GM15510 (cell line): ENCODE measurements around the gene ATG7.

Experiments
- POLR2A ChIP-seq: IDR thresholded peaks from 3 replicates; pipeline ENCODE4 v1.6.1; 2011; ENCODE audit warnings: borderline replicate concordance; ENCODE audit not compliant: insufficient read length; ENCODE audit errors: extremely low read depth

The ATG7 gene

GRCh38 chr3:11555881-11556633 lies 283.9 kb downstream of the ATG7 start:
- no peak for TF ChIP-seq POLR2A

- no peak for TF ChIP-seq POLR2A
Measured at GRCh38 chr3:11556851-11557644, 284.9 kb downstream of the ATG7 start.

GRCh38 chr3:11558002-11558401 lies 285.8 kb downstream of the ATG7 start:
- no peak for TF ChIP-seq POLR2A

DNA sequence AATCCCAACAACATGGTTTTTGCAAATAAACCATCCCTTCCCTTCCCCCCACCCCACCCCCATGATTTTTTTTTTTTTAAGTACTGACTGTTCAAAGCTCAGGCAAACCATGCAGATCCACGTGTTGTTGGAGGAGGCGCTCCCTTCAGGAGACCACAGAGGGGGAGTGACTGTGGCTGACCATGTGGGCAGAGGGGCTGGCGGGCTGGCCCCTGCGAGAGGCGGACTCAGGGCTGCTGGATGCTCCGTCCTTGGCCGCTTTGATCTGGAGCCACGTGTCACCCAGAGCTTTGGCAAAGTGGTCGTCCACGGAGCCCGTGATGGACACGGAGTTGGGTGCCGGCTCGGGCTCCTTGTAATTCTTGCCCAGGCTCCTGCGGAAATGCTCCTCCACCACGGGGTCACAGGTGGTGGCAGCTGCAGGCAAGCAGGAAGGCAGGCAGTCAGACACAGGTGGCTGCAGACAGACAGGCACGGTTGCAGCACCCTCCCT lies 286.3 kb downstream of the ATG7 start:
- TF ChIP-seq POLR2A: no peak

GRCh38 chr3:11558918-11559815 lies 287.0 kb downstream of the ATG7 start:
- no peak for TF ChIP-seq POLR2A

- no peak for TF ChIP-seq POLR2A
Measured at GRCh38 chr3:11559816-11560633, 287.8 kb downstream of the ATG7 start.

DNA sequence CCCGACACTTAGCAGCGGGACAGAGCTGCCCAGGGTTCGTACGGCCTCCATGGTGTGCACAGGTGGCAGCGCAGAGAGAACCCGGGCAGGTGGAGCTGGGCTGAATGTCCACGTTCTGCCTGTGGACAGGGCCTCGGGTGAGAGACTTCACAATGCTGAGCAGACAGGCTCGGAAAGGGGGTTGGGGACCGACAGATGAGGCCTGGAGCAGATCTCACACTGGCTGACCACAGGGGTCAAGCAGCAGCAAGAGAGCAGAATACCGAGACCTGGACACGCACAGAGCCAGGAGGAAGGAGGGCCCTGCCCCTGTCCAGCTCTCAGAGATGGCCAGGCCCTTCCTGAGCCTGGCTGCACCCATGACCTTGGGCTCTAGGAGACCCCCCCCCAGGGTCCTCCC lies 288.5 kb downstream of the ATG7 start:
- no peak for TF ChIP-seq POLR2A

DNA sequence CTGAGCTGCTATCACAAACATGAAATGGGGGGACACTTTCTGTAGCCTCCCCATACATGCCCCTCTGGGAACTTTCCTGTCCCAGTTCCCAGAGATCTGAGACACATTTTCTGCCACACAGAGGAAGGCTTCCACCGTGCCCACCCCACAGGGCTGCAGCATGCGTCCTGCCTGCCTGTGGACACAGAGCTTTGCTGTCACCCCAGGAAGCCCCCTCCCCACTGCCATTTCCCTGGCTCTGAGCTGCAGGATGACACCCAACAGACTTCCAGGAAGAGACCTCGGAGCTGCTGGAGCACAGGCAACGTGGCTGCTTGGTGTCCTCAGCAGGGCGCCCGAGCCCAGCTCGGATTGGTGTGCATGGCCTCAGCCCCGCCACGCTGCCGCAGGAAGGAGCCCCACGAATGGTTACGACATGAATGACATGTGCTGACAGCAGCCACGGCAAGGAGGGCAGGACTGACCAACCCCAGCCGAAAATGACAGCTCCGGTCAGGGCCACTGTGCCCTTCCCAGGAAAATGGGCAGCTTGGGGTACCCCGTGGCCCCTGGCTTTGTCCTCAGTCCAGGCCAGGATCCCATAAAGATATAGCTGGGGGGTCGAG lies 290.2 kb downstream of the ATG7 start:
- TF ChIP-seq POLR2A: no peak

GRCh38 chr3:11563159-11563864 lies 291.1 kb downstream of the ATG7 start:
- no peak for TF ChIP-seq POLR2A

GRCh38 chr3:11563865-11564185 lies 291.6 kb downstream of the ATG7 start:
- no peak for TF ChIP-seq POLR2A

DNA sequence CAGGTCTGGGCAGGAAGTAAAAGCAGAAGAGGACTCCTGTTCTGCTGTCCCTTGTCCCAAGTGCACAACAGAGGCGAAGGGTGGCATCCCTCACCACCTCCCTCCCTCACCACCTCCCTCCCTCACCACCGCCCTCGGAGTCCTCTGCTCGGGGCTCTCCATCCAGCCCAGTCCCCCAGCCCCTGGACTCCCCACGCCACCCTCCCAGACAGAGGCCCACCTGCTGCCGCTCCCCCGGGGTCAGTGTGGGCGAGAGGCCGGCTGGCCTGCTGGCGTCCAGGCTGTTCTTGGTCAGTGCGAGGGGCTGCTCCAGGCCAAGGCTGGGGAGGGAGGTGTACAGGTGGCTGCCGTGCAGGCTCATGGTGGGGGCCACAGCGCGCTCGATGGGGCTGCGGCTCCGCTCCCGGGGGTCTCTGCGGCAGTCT lies 292.4 kb downstream of the ATG7 start:
- TF ChIP-seq POLR2A: no peak

- TF ChIP-seq POLR2A: no peak
Measured at GRCh38 chr3:11565072-11565471, 292.9 kb downstream of the ATG7 start.

GRCh38 chr3:11565492-11565891 lies 293.3 kb downstream of the ATG7 start:
- TF ChIP-seq POLR2A: no peak

DNA sequence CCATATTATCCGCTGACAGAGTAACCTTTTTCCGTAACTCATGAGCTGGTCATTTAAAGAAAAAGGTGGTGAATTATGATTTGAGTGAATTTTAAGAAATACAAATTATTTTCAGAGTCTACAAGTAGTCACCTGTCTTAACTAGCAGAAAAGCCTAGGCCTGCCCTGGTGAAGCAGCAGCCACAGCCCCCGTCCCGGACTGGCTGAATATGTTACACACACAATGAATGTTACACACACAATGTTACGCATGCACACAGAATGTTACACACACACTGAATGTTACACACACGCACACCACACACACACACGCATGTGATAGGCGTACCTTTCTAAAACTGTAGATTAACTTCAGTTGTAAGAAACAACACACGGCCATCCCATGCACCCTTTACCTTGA lies 293.7 kb downstream of the ATG7 start:
- no peak for TF ChIP-seq POLR2A

- no peak for TF ChIP-seq POLR2A
Measured at GRCh38 chr3:11566478-11566877, 294.3 kb downstream of the ATG7 start.
